Tibial nerve (tissue), 4 donors: ENCODE measurements around the gene ANKRD23.

Experiments used
- EP300 ChIP-seq, 2 donors: sonication (generic); formaldehyde crosslinking; IDR thresholded peaks; one replicate each; pipeline ENCODE4 v1.6.1; 2017; ENCODE audit warnings: antibody characterized with exemption in 2 of 2, mild to moderate bottlenecking in 1 of 2
- POLR2A ChIP-seq, 2 donors: fragments of 450-650 bp; IDR thresholded peaks; one replicate each; pipeline ENCODE4 v1.6.1; 2017; ENCODE audit warnings: antibody characterized with exemption in 2 of 2, mild to moderate bottlenecking in 2 of 2, moderate library complexity in 2 of 2
- TF ChIP-seq, protein P1 (sequence below), 5 experiments: fragments of 200-600 bp in 3 of 5; fragments of 450-650 bp in 2 of 5; sonication (generic) in 3 of 5; IDR thresholded peaks; one replicate each; pipeline ENCODE4 v1.5.1; 2016 to 2019; ENCODE audit warnings: antibody characterized with exemption in 5 of 5, mild to moderate bottlenecking in 3 of 5, moderate library complexity in 2 of 5

DNA sequence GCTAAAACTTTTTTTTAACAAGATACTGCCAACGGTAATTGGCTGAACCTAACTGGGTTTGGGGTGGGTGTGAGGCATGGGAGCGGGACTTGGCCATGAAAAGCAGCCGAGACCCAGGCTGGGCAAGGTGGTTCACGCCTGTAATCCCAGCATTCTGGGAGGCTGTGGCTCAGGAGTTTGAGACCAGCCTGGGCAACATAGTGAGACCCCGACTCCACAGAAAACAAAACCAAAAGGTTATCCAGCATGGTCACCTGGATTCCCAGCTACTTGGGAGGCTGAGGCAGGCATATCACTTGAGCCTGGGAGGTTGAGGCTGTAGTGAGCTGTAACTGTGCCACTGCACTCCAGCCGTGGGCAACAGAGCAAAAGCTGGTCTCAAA, 37.1 kb upstream of the ANKRD23 start:
- TF ChIP-seq, protein P1, sequence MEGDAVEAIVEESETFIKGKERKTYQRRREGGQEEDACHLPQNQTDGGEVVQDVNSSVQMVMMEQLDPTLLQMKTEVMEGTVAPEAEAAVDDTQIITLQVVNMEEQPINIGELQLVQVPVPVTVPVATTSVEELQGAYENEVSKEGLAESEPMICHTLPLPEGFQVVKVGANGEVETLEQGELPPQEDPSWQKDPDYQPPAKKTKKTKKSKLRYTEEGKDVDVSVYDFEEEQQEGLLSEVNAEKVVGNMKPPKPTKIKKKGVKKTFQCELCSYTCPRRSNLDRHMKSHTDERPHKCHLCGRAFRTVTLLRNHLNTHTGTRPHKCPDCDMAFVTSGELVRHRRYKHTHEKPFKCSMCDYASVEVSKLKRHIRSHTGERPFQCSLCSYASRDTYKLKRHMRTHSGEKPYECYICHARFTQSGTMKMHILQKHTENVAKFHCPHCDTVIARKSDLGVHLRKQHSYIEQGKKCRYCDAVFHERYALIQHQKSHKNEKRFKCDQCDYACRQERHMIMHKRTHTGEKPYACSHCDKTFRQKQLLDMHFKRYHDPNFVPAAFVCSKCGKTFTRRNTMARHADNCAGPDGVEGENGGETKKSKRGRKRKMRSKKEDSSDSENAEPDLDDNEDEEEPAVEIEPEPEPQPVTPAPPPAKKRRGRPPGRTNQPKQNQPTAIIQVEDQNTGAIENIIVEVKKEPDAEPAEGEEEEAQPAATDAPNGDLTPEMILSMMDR (IDR thresholded peaks at IDR 0.05): no peak
- no peak for TF ChIP-seq EP300 (IDR thresholded peaks at IDR 0.05)
- no peak for TF ChIP-seq POLR2A (IDR thresholded peaks at IDR 0.05)
